Activated naive CD4-positive, alpha-beta T cell treated with anti-CD3 and anti-CD28 coated beads for 36 hours (primary cell): ENCODE data around the gene NTMT1. TPM values are rescaled to one million over a fixed set of nuclear protein-coding genes. Genes with fewer than 3 reads are reported as not detected.
A peak's percentile ranks its signal among the peaks of the same experiment; 100 is the strongest.

Source experiments
- CTCF ChIA-PET: fragments of 350-600 bp; sonication (Branson Sonifier 250); formaldehyde crosslinking; loops from one replicate; lab custom pipeline; 2021; ENCODE audit warnings: antibody characterized with exemption; lab: Charles Lee
- DNase-seq: peaks from one replicate; pipeline ENCODE4 v3.0.0-alpha.2; 2020
- H3K27ac Mint-ChIP-seq: one replicate; pipeline ENCODE4 v1.8.0; 2021; ENCODE audit warnings: mild to moderate bottlenecking, mixed read lengths
- H3K27me3 Mint-ChIP-seq: one replicate; pipeline ENCODE4 v1.8.0; 2021; ENCODE audit warnings: low read depth, mixed read lengths
- H3K36me3 Mint-ChIP-seq: one replicate; pipeline ENCODE4 v1.8.0; 2021; ENCODE audit warnings: low read depth, mixed read lengths
- H3K4me1 Mint-ChIP-seq: one replicate; pipeline ENCODE4 v1.8.0; 2021; ENCODE audit warnings: low read depth, mixed read lengths
- H3K4me3 Mint-ChIP-seq: one replicate; pipeline ENCODE4 v1.8.0; 2021; ENCODE audit warnings: mild to moderate bottlenecking, moderate library complexity, mixed read lengths
- H3K9me3 Mint-ChIP-seq: one replicate; pipeline ENCODE4 v1.8.0; 2021; ENCODE audit warnings: mixed read lengths
- intact Hi-C: fragments of 100-400 bp; cut with micrococcal nuclease; formaldehyde crosslinking; loops from one replicate; pipeline ENCODE4 v1.15.1; 2023
- total RNA-seq, 2 experiments: library from RNA; stranded (reverse); gene quantifications; one replicate each; pipeline ENCODE4 v1.2.3, GENCODE V29; 2021

NTMT1 gene
- total RNA-seq, 2 experiments from 2014 or later, result 58.6 to 59.3 TPM

GRCh38 chr9:129644365-129644764 is 18.4 kb downstream of the NTMT1 start:
- no peaks in the 10 kb centered on the region for H3K27me3 Mint-ChIP-seq
- H3K36me3 Mint-ChIP-seq, result no peaks in the 10 kb centered on the region
- peaks cover 19% of the 10 kb centered on the region for H3K4me1 Mint-ChIP-seq
- CTCF ChIA-PET, result interaction anchor here (2.4 kb wide), 1 partner anchor 82 kb away, joined by 15 read pairs; no protein-coding TSS in a partner anchor
- no peaks in the 10 kb centered on the region for H3K9me3 Mint-ChIP-seq
- no peak for DNase-seq
- intact Hi-C loops, result no loop called here
- H3K27ac Mint-ChIP-seq, result no peak overlapping the region
- H3K4me3 Mint-ChIP-seq, result no peak overlapping the region

- no peak for DNase-seq
- no peak overlapping the region for H3K27ac Mint-ChIP-seq
- H3K27me3 Mint-ChIP-seq, result no peaks in the 10 kb centered on the region
- H3K36me3 Mint-ChIP-seq, result no peaks in the 10 kb centered on the region
- intact Hi-C loops, result no loop called here
- no peak overlapping the region for H3K4me3 Mint-ChIP-seq
- peaks cover 17% of the 10 kb centered on the region for H3K4me1 Mint-ChIP-seq
- no peaks in the 10 kb centered on the region for H3K9me3 Mint-ChIP-seq
- CTCF ChIA-PET, result no interaction called here
Measured at GRCh38 chr9:129644902-129645301, 18.9 kb downstream of the NTMT1 start.

GRCh38 chr9:129646252-129646651 is 20.3 kb downstream of the NTMT1 start:
- no peaks in the 10 kb centered on the region for H3K27me3 Mint-ChIP-seq
- intact Hi-C loops, result no loop called here
- DNase-seq, result no peak
- no peak overlapping the region for H3K4me3 Mint-ChIP-seq
- H3K4me1 Mint-ChIP-seq, result peaks cover 4% of the 10 kb centered on the region
- peak overlapping the region; percentile 2 for H3K27ac Mint-ChIP-seq
- H3K9me3 Mint-ChIP-seq, result no peaks in the 10 kb centered on the region
- H3K36me3 Mint-ChIP-seq, result no peaks in the 10 kb centered on the region
- CTCF ChIA-PET, result interaction anchor here (0.7 kb wide), 1 partner anchor 378 kb away, joined by 3 read pairs; no protein-coding TSS in a partner anchor

- H3K4me3 Mint-ChIP-seq, result no peak overlapping the region
- no peaks in the 10 kb centered on the region for H3K9me3 Mint-ChIP-seq
- H3K27me3 Mint-ChIP-seq, result no peaks in the 10 kb centered on the region
- H3K36me3 Mint-ChIP-seq, result no peaks in the 10 kb centered on the region
- H3K27ac Mint-ChIP-seq, result peak overlapping the region; percentile 2
- DNase-seq, result no peak
- intact Hi-C loops, result no loop called here
- H3K4me1 Mint-ChIP-seq, result peaks cover 2% of the 10 kb centered on the region
- CTCF ChIA-PET, result interaction anchor here (0.7 kb wide), 1 partner anchor 378 kb away, joined by 3 read pairs; no protein-coding TSS in a partner anchor
Measured at GRCh38 chr9:129646654-129647053, 20.7 kb downstream of the NTMT1 start.

GRCh38 chr9:129647635-129648034 is 21.7 kb downstream of the NTMT1 start:
- no peaks in the 10 kb centered on the region for H3K9me3 Mint-ChIP-seq
- no peak overlapping the region for H3K4me3 Mint-ChIP-seq
- no peaks in the 10 kb centered on the region for H3K4me1 Mint-ChIP-seq
- H3K36me3 Mint-ChIP-seq, result no peaks in the 10 kb centered on the region
- CTCF ChIA-PET, result no interaction called here
- no peak for DNase-seq
- no peaks in the 10 kb centered on the region for H3K27me3 Mint-ChIP-seq
- H3K27ac Mint-ChIP-seq, result no peak overlapping the region
- intact Hi-C loops, result no loop called here

- Mint-ChIP-seq H3K36me3 (no peaks in the 10 kb centered on the region), H3K27me3 (no peaks in the 10 kb centered on the region), H3K9me3 (no peaks in the 10 kb centered on the region), H3K4me3 (no peak overlapping the region), H3K27ac (no peak overlapping the region), H3K4me1 (no peaks in the 10 kb centered on the region)
- intact Hi-C loops, result no loop called here
- CTCF ChIA-PET, result no interaction called here
- DNase-seq, result no peak
Measured at GRCh38 chr9:129648092-129648763, 22.3 kb downstream of the NTMT1 start.

- Mint-ChIP-seq H3K27ac (no peak overlapping the region), H3K27me3 (no peaks in the 10 kb centered on the region), H3K36me3 (no peaks in the 10 kb centered on the region), H3K9me3 (no peaks in the 10 kb centered on the region), H3K4me1 (no peaks in the 10 kb centered on the region), H3K4me3 (no peak overlapping the region)
- CTCF ChIA-PET, result no interaction called here
- no peak for DNase-seq
- intact Hi-C loops, result no loop called here
Measured at GRCh38 chr9:129648764-129649115, 22.8 kb downstream of the NTMT1 start.

GRCh38 chr9:129649726-129650679 is 24.0 kb downstream of the NTMT1 start:
- Mint-ChIP-seq H3K4me1 (no peaks in the 10 kb centered on the region), H3K9me3 (no peaks in the 10 kb centered on the region), H3K27me3 (no peaks in the 10 kb centered on the region), H3K27ac (no peak overlapping the region), H3K4me3 (no peak overlapping the region), H3K36me3 (no peaks in the 10 kb centered on the region)
- intact Hi-C loops, result no loop called here
- DNase-seq, result no peak
- CTCF ChIA-PET, result interaction anchor here (0.6 kb wide), 1 partner anchor 142 kb away, joined by 3 read pairs; no protein-coding TSS in a partner anchor

- intact Hi-C loops, result no loop called here
- no peak overlapping the region for H3K27ac Mint-ChIP-seq
- H3K9me3 Mint-ChIP-seq, result no peaks in the 10 kb centered on the region
- CTCF ChIA-PET, result no interaction called here
- H3K4me1 Mint-ChIP-seq, result no peaks in the 10 kb centered on the region
- H3K27me3 Mint-ChIP-seq, result no peaks in the 10 kb centered on the region
- no peak for DNase-seq
- no peaks in the 10 kb centered on the region for H3K36me3 Mint-ChIP-seq
- no peak overlapping the region for H3K4me3 Mint-ChIP-seq
Measured at GRCh38 chr9:129650680-129651235, 24.8 kb downstream of the NTMT1 start.

GRCh38 chr9:129653823-129654553 is 28.0 kb downstream of the NTMT1 start:
- no peaks in the 10 kb centered on the region for H3K4me1 Mint-ChIP-seq
- H3K36me3 Mint-ChIP-seq, result no peaks in the 10 kb centered on the region
- DNase-seq, result no peak
- H3K9me3 Mint-ChIP-seq, result no peaks in the 10 kb centered on the region
- CTCF ChIA-PET, result interaction anchor here (0.6 kb wide), 1 partner anchor 509 kb away, joined by 3 read pairs; no protein-coding TSS in a partner anchor
- no peaks in the 10 kb centered on the region for H3K27me3 Mint-ChIP-seq
- H3K27ac Mint-ChIP-seq, result no peak overlapping the region
- intact Hi-C loops, result no loop called here
- no peak overlapping the region for H3K4me3 Mint-ChIP-seq

GRCh38 chr9:129654554-129655040 is 28.6 kb downstream of the NTMT1 start:
- no peaks in the 10 kb centered on the region for H3K36me3 Mint-ChIP-seq

GRCh38 chr9:129655154-129655553 is 29.2 kb downstream of the NTMT1 start:
- no peak overlapping the region for H3K27ac Mint-ChIP-seq
- H3K36me3 Mint-ChIP-seq, result no peaks in the 10 kb centered on the region
- no peaks in the 10 kb centered on the region for H3K27me3 Mint-ChIP-seq
- H3K4me1 Mint-ChIP-seq, result no peaks in the 10 kb centered on the region
- intact Hi-C loops, result no loop called here
- H3K9me3 Mint-ChIP-seq, result no peaks in the 10 kb centered on the region
- CTCF ChIA-PET, result no interaction called here
- no peak for DNase-seq
- no peak overlapping the region for H3K4me3 Mint-ChIP-seq

More at GRCh38 chr9:129654554-129655040, 28.6 kb downstream of the NTMT1 start:
- H3K9me3 Mint-ChIP-seq, result no peaks in the 10 kb centered on the region
- no peak overlapping the region for H3K4me3 Mint-ChIP-seq
- CTCF ChIA-PET, result interaction anchor here (0.6 kb wide), 1 partner anchor 510 kb away, joined by 3 read pairs; no protein-coding TSS in a partner anchor
- H3K27ac Mint-ChIP-seq, result no peak overlapping the region
- H3K4me1 Mint-ChIP-seq, result no peaks in the 10 kb centered on the region
- intact Hi-C loops, result no loop called here
- no peak for DNase-seq
- H3K27me3 Mint-ChIP-seq, result no peaks in the 10 kb centered on the region
